A549 (cell line): ENCODE data around the gene CHRD. TPM values are rescaled to one million over a fixed set of nuclear protein-coding genes. Genes with fewer than 3 reads are reported as not detected.

Experiments used
- ATAC-seq, 2 experiments: fragments of 200-7000 bp in 1 of 2; fragments of >200 bp in 1 of 2; cut with Nextera tagmentation in 1 of 2; cut with Tn5 transposase in 1 of 2; 3 replicates each; pipeline versions ENCODE4 v1.8.0 to v1.9.1; 2018 to 2020; ENCODE audit warnings: mild to moderate bottlenecking in 1 of 2, moderate library complexity in 1 of 2
- CTCF ChIA-PET: fragments of 300-600 bp; sonication (Branson Sonifier 250); formaldehyde crosslinking; extraction: SDS; loops from one replicate; lab custom pipeline; 2021; ENCODE audit warnings: antibody characterized with exemption, inconsistent platforms; lab: Yijun Ruan, JAX
- POLR2A ChIA-PET: fragments of 350-600 bp; formaldehyde crosslinking; extraction: SDS; loops from one replicate; lab custom pipeline; 2021; ENCODE audit warnings: antibody characterized with exemption, inconsistent platforms; lab: Yijun Ruan, JAX
- DNase-seq, 2 experiments: peaks; one replicate each; pipeline versions ENCODE4 v3.0.0 to v3.0.0-alpha.2; 2011 to 2016; ENCODE audit warnings: low read depth in 1 of 2, low spot score in 1 of 2
- FAIRE-seq: peaks from 2 replicates; lab custom pipeline; 2011; peaks lifted over from hg19 to GRCh38; lab: Jason Lieb, UNC
- H3K27ac ChIP-seq, 2 experiments: fragments of >200 bp; sonication (Bioruptor Twin); formaldehyde crosslinking; 3 replicates each; pipeline ENCODE4 v1.5.1; 2016 to 2017
- H3K4me1 ChIP-seq: fragments of >200 bp; sonication (Bioruptor Twin); formaldehyde crosslinking; 3 replicates; pipeline ENCODE4 v1.6.1; 2016
- H3K4me2 ChIP-seq: fragments of >200 bp; sonication (Bioruptor Twin); formaldehyde crosslinking; 3 replicates; pipeline ENCODE4 v1.6.1; 2016
- H3K4me3 ChIP-seq: fragments of >200 bp; sonication (Bioruptor Twin); formaldehyde crosslinking; 3 replicates; pipeline ENCODE4 v1.5.1; 2016
- H3K9me3 ChIP-seq: fragments of >200 bp; sonication (Bioruptor Twin); formaldehyde crosslinking; 3 replicates; pipeline ENCODE4 v1.6.1; 2016
- CBX2 ChIP-seq: fragments of 200-600 bp; sonication (generic); IDR thresholded peaks from 2 replicates; pipeline ENCODE4 v1.6.1; 2016; ENCODE audit warnings: low read depth, mild to moderate bottlenecking, borderline replicate concordance
- CEBPB ChIP-seq, 2 experiments: fragments of >200 bp in 1 of 2; sonication (Bioruptor Twin) in 1 of 2; formaldehyde crosslinking in 1 of 2; IDR thresholded peaks; 2 replicates each; pipeline ENCODE4 v1.6.1; 2012 to 2016
- CHD2 ChIP-seq: fragments of 150-350 bp; IDR thresholded peaks from 2 replicates; pipeline ENCODE4 v1.6.1; 2014; ENCODE audit warnings: low read length; ENCODE audit not compliant: partially characterized antibody
- FOSL2 ChIP-seq, 2 experiments: fragments of 450-650 bp in 1 of 2; fragments of >200 bp in 1 of 2; sonication (Bioruptor Twin) in 1 of 2; formaldehyde crosslinking; IDR thresholded peaks; 2 replicates each; pipeline versions ENCODE4 v1.5.0 to v1.6.1; 2016 to 2020; ENCODE audit warnings: mild to moderate bottlenecking in 1 of 2, moderate library complexity in 1 of 2
- FOXS1 ChIP-seq: fragments of 250-450 bp; sonication (Bioruptor Pico); IDR thresholded peaks from 2 replicates; pipeline ENCODE4 v1.5.0; 2020; ENCODE audit warnings: mild to moderate bottlenecking, moderate library complexity
- HDAC2 ChIP-seq: fragments of 200-600 bp; sonication (generic); IDR thresholded peaks from 2 replicates; pipeline ENCODE4 v1.6.1; 2016
- HEYL ChIP-seq: fragments of 250-450 bp; sonication (Bioruptor Pico); IDR thresholded peaks from 2 replicates; pipeline ENCODE4 v1.8.0; 2021; ENCODE audit warnings: mild to moderate bottlenecking, moderate library complexity
- JUN ChIP-seq, 2 experiments: fragments of >200 bp; sonication (Bioruptor Twin); formaldehyde crosslinking; IDR thresholded peaks; 2 replicates in 1 of 2; 3 replicates in 1 of 2; pipeline ENCODE4 v1.6.1; 2016 to 2017
- MAZ ChIP-seq: fragments of 150-350 bp; IDR thresholded peaks from 2 replicates; pipeline ENCODE4 v1.6.1; 2014; ENCODE audit warnings: antibody characterized with exemption, low read depth, low read length, borderline replicate concordance
- NR3C1 ChIP-seq: fragments of >200 bp; sonication (Bioruptor Twin); formaldehyde crosslinking; IDR thresholded peaks from 3 replicates; pipeline ENCODE4 v1.6.1; 2017
- PHF8 ChIP-seq: fragments of 200-600 bp; sonication (generic); IDR thresholded peaks from 2 replicates; pipeline ENCODE4 v1.6.1; 2016; ENCODE audit warnings: low read depth, mild to moderate bottlenecking, antibody characterized with exemption, moderate library complexity, borderline replicate concordance
- POLR2A ChIP-seq: IDR thresholded peaks from 2 replicates; pipeline ENCODE4 v1.6.1; 2012; ENCODE audit warnings: mild to moderate bottlenecking, low read length
- RARB ChIP-seq: fragments of 250-450 bp; sonication (Bioruptor Pico); IDR thresholded peaks from 2 replicates; pipeline ENCODE4 v1.8.0; 2021; ENCODE audit warnings: mild to moderate bottlenecking, moderate library complexity
- RCOR1 ChIP-seq: fragments of 150-350 bp; IDR thresholded peaks from 2 replicates; pipeline ENCODE4 v1.6.1; 2014; ENCODE audit warnings: antibody characterized with exemption, low read length, low read depth
- RNF2 ChIP-seq: fragments of 200-600 bp; sonication (generic); IDR thresholded peaks from 2 replicates; pipeline ENCODE4 v1.6.1; 2016; ENCODE audit warnings: low read depth, mild to moderate bottlenecking, antibody characterized with exemption, moderate library complexity, borderline replicate concordance
- SMC3 ChIP-seq: fragments of >200 bp; sonication (Bioruptor Twin); formaldehyde crosslinking; IDR thresholded peaks from 3 replicates; pipeline ENCODE4 v1.6.1; 2018; ENCODE audit warnings: inconsistent platforms
- TP53 ChIP-seq: fragments of 250-450 bp; sonication (Bioruptor Pico); IDR thresholded peaks from 2 replicates; pipeline ENCODE4 v1.5.0; 2021; ENCODE audit warnings: mild to moderate bottlenecking, moderate library complexity
- USF2 ChIP-seq: fragments of 450-650 bp; IDR thresholded peaks from 2 replicates; pipeline ENCODE4 v1.6.1; 2014; ENCODE audit warnings: antibody characterized with exemption
- ZC3H11A ChIP-seq: fragments of 450-650 bp; IDR thresholded peaks from 2 replicates; pipeline ENCODE4 v1.6.1; 2014; ENCODE audit warnings: antibody characterized with exemption, mild to moderate bottlenecking
- ZNF302 ChIP-seq: fragments of 250-450 bp; sonication (Bioruptor Pico); IDR thresholded peaks from 2 replicates; pipeline ENCODE4 v1.9.0; 2021; ENCODE audit warnings: inconsistent platforms, mild to moderate bottlenecking, moderate library complexity
- WGBS: methylation state at CpG from one replicate; pipeline ENCODE4 v1.1.6; 2017; ENCODE audit errors: missing lambda C conversion rate; 5-methylcytosine and 5-hydroxymethylcytosine counted together
- polyA plus RNA-seq, 4 experiments: library from polyadenylated mRNA; depleted of rRNA in 3 of 4; stranded (reverse); fragments of >200 nt; fragmentation: RNase III in 1 of 4; extraction: RNeasy Plus Mini Kit Qiagen cat#74134 plus additional on column Dnase treatment in 1 of 4; gene quantifications; 2 replicates in 3 of 4; 3 replicates in 1 of 4; pipeline ENCODE4 v1.2.3, GENCODE V29; 2011 to 2017
- TF ChIP-seq, protein P1 (sequence below): fragments of >200 bp; sonication (Bioruptor Twin); formaldehyde crosslinking; IDR thresholded peaks from 3 replicates; pipeline ENCODE4 v1.6.1; 2016

CHRD gene
- polyA plus RNA-seq, 2 of the 4 experiments (the other 2 are of a cell fraction) = 0.13 to 0.19 TPM

DNA sequence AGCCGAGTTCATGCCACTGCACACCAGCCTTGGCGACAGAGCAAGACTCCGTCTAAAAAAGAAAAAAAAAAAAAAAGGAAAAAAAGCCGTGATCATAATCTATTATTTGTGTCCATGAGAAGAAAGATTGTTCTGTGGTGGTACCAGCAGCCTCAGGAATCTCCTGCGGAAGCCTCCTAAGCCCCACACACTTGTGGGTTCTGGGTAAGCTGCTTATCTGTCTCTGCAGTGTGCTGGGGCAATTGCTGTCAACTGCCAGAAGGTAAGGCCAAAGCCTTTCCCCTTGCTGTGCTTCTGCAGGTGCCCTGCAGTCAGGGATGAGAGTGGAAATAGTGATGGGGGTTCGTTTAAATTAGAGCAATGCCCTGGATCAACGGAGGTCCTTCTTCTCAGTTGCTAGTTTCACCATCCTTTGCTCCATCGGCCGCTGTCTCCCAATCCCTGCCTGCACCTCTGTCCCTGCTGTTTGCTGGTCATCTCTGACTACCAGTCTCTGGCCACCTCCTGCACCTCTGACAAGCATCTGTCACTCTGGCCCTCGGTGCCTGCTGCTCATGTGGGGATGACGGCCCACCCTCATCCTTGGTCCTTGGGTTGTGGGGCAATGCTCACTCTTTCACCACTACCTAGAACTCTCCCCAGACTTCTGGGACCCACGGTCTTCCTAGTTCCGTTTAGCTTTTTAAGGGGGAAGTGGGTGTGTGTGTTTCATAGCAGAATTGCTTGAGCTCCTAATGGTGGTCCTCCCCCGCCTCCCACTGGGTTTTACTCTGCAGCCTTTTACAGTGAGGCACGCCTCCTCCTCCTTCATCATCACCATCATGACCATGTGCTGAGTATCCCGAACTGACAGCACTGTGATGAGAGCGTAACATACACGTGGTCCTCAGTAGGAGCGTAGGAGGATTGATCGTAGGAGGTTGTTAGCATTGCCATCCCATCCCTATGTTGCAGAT, 25.5 kb downstream of the CHRD start:
- no peaks in the 10 kb centered on the region for H3K4me1 ChIP-seq
- no peak for DNase-seq
- ChIA-PET POLR2A (no interaction called here), CTCF (interaction anchor here (0.6 kb wide), 1 partner anchor 107 kb away, joined by 3 read pairs; no protein-coding TSS in a partner anchor)
- no peak for FAIRE-seq
- no peak overlapping the region for H3K4me3 ChIP-seq
- TF ChIP-seq CBX2 (no peak), HDAC2 (no peak), SMC3 (no peak), FOSL2 (IDR thresholded peaks at IDR 0.05) (no peak), FOSL2 (CRISPR knock-in tag; IDR thresholded peaks at IDR 0.05) (no peak), JUN (IDR thresholded peaks at IDR 0.05) (no peak), USF2 (no peak), MAZ (no peak), NR3C1 (no peak), HEYL (CRISPR knock-in tag) (no peak), CEBPB (IDR thresholded peaks at IDR 0.05) (no peak), PHF8 (no peak), ZC3H11A (no peak), FOXS1 (no peak), ZNF302 (CRISPR knock-in tag) (no peak)
- TF ChIP-seq, protein P1, sequence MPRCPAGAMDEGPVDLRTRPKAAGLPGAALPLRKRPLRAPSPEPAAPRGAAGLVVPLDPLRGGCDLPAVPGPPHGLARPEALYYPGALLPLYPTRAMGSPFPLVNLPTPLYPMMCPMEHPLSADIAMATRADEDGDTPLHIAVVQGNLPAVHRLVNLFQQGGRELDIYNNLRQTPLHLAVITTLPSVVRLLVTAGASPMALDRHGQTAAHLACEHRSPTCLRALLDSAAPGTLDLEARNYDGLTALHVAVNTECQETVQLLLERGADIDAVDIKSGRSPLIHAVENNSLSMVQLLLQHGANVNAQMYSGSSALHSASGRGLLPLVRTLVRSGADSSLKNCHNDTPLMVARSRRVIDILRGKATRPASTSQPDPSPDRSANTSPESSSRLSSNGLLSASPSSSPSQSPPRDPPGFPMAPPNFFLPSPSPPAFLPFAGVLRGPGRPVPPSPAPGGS = no peak
- 65% methylated on average over 20 of the region's 20 CpGs for WGBS
- H3K4me2 ChIP-seq = no peak overlapping the region
- no peaks in the 10 kb centered on the region for H3K9me3 ChIP-seq
- H3K27ac ChIP-seq = no peak overlapping the region
- peak in 1 of 2 experiments; percentile 33; a peak in 1 of 6 replicates for ATAC-seq

DNA sequence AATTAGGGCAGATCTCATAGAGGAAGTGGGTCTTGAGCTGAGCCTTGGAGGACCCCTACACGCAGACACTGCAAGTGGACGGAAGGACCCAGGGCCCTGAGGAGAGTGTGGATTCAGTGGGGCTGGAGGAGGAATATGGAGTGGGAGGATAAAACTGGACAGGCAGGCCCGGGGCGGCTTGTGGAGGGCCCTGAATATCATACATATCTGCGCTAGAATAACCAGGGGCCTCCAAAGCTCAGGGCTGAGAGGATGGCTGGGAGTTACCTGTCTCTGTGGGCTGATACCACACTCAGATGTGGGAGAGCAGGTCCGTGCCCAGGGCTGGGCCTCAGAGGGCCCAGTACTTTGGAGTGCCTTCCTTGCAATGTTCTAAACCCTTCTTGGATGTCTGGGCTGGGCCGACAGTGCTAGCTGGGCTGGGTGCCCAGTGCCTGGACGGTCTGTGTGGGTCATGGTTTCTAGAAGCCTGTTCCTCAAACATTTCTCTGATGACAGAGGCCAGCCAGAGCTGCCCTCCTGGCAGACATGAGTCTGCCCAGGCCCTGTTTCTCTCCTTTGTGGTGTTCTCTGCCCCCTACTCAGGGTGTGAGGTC, 29.6 kb downstream of the CHRD start:
- TF ChIP-seq POLR2A = no peak
- CTCF ChIA-PET = interaction anchor here (1.2 to 1.5 kb wide), 2 partner anchors 9 to 394 kb away, joined by 4 read pairs; no protein-coding TSS in a partner anchor
- FAIRE-seq (no peak), ATAC-seq (no peak), DNase-seq (no peak)
- POLR2A ChIA-PET = no interaction called here
- WGBS = 84% methylated on average over 6 of the region's 8 CpGs
- Histone ChIP-seq H3K4me2 (no peak overlapping the region), H3K4me1 (no peaks in the 10 kb centered on the region), H3K27ac (no peak overlapping the region), H3K9me3 (no peaks in the 10 kb centered on the region), H3K4me3 (no peak overlapping the region)

DNA sequence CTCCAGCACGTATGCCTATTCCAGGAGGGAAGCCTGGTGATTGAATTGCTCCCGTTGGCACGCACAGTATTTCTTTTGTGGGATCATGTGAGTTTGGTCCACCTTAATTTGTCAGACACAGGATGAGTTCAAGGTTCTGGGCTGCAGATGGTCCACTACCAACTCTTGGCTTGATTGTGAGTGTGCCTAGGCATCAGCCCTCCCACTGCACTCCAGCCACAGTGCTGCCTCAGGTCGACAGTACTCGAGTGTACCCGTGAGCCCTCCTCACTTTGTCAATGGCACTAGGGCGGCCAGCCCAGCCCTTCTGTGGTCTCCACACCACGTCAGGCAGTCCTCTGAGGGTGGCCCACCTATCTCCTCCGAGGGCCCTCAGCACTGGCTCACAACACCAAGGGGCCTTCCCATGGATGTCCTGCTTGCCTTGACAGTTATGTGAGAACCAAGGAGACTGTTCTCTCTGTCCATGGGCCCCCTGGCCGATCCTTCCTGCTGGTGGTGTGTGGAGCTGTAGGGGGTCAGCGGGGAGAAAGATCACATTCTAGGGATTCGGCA, 30.2 kb downstream of the CHRD start:
- ATAC-seq (no peak), FAIRE-seq (no peak)
- Histone ChIP-seq H3K27ac (no peak overlapping the region), H3K9me3 (no peaks in the 10 kb centered on the region)
- CTCF ChIA-PET = interaction anchor here (1.2 to 1.5 kb wide), 2 partner anchors 8 to 393 kb away, joined by 4 read pairs; no protein-coding TSS in a partner anchor
- TF ChIP-seq, protein P1 = no peak
- no peak for TF ChIP-seq TP53 (CRISPR knock-in tag)
- no peak for TF ChIP-seq RARB
- no peak for TF ChIP-seq RCOR1
- TF ChIP-seq CHD2 = no peak
- TF ChIP-seq RNF2 = no peak
- TF ChIP-seq, all 56 proteins: peak for 0
- no peaks in the 10 kb centered on the region for H3K4me1 ChIP-seq
- H3K4me3 ChIP-seq = no peak overlapping the region
- WGBS = 68% methylated on average over 12 of the region's 12 CpGs
- DNase-seq = no peak
- no peak overlapping the region for H3K4me2 ChIP-seq
- POLR2A ChIA-PET = no interaction called here
